ENCODE results near the gene CYLD. TPM values are rescaled to one million over a fixed set of nuclear protein-coding genes. Genes with fewer than 3 reads are reported as not detected.

Gene CYLD
- total and polyA plus RNA-seq, 4 donors: 15.3 to 90.5 (median 26.0) TPM

DNA sequence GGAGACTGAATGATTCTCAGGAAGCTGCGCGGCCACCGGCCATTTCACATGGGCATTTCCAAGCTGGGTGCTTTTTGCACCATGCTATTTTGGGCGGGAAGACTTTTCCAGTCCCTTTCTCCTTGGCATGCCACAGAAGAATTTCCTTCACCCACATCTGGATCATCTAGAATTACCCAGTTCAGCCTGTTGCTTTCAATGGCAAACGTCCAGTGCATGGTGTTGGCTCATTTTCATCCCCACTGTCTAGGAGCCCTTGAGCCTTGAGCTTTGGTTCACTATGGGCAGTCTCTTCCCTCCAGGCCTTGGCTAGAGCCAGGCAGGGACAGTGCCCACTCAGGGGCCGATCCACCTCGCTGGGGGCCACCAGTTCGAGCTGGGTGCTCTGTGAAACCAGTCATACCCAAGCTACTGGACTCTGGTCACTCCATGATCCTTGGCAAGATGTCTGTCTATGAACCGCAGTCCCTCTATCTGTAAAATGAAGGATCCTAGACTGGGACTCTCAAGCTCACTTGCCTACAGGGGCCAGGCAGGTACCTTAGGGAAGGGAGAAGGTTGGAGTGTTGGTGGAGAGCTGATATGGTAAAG is 71.1 kb downstream of the CYLD start:
- no peaks in the 10 kb centered on the region for H3K4me1 ChIP-seq (ENCODE audit: control insufficient read depth in 5 of 5, insufficient read depth in 5 of 5, low read length in 5 of 5)
- H3K27ac ChIP-seq (ENCODE audit: low read depth in 1 of 2, low read length in 1 of 2): no peak overlapping the region
- no peak for ATAC-seq (ENCODE audit: insufficient read depth, low FRiP score)
- H3K9me3 ChIP-seq (ENCODE audit: control insufficient read depth in 4 of 4, insufficient read depth in 3 of 4, low read length in 3 of 4): no peaks in the 10 kb centered on the region
- WGBS, 2 donors: 79 to 89% methylated on average over 9 of the region's 9 CpGs
- no peaks in the 10 kb centered on the region for H3K27me3 ChIP-seq (ENCODE audit: control insufficient read depth in 3 of 3, insufficient read depth in 3 of 3, low read length in 2 of 3)
- H3K9ac ChIP-seq (ENCODE audit: insufficient read depth in 1 of 2, low read length in 2 of 2): no peak overlapping the region
- no peak overlapping the region for H3K4me3 ChIP-seq
- no peak for DNase-seq
- TF ChIP-seq, protein P1, sequence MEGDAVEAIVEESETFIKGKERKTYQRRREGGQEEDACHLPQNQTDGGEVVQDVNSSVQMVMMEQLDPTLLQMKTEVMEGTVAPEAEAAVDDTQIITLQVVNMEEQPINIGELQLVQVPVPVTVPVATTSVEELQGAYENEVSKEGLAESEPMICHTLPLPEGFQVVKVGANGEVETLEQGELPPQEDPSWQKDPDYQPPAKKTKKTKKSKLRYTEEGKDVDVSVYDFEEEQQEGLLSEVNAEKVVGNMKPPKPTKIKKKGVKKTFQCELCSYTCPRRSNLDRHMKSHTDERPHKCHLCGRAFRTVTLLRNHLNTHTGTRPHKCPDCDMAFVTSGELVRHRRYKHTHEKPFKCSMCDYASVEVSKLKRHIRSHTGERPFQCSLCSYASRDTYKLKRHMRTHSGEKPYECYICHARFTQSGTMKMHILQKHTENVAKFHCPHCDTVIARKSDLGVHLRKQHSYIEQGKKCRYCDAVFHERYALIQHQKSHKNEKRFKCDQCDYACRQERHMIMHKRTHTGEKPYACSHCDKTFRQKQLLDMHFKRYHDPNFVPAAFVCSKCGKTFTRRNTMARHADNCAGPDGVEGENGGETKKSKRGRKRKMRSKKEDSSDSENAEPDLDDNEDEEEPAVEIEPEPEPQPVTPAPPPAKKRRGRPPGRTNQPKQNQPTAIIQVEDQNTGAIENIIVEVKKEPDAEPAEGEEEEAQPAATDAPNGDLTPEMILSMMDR (IDR thresholded peaks at IDR 0.05; ENCODE audit: control extremely low read depth, extremely low read depth): no peak
- no peaks in the 10 kb centered on the region for H3K36me3 ChIP-seq (ENCODE audit: control insufficient read depth in 4 of 4, insufficient read depth in 4 of 4, low read length in 4 of 4)

DNA sequence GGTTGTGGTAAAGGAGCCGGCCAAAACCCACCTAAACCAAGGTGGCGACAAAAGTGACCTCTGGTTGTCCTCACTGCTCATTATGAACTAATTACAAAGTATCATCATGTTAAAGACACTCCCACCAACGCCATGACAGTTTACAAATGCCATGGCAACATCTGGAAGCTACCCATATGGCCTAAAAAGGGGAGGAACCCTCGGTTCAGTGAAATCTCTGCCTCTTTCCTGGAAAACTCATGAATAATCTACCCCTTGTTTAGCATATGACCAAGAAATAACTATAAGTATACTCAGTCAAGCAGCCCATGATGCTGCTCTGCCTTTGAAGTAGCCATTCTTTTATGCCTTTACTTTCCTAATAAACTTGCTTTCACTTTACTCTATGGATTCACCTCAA is 72.2 kb downstream of the CYLD start:
- WGBS, 2 donors: 83 to 91% methylated on average over 4 of the region's 4 CpGs
- no peaks in the 10 kb centered on the region for H3K36me3 ChIP-seq (ENCODE audit: control insufficient read depth in 4 of 4, insufficient read depth in 4 of 4, low read length in 4 of 4)
- no peak overlapping the region for H3K27ac ChIP-seq (ENCODE audit: low read depth in 1 of 2, low read length in 1 of 2)
- no peak for ATAC-seq (ENCODE audit: insufficient read depth, low FRiP score)
- H3K9ac ChIP-seq (ENCODE audit: insufficient read depth in 1 of 2, low read length in 2 of 2): no peak overlapping the region
- no peaks in the 10 kb centered on the region for H3K27me3 ChIP-seq (ENCODE audit: control insufficient read depth in 3 of 3, insufficient read depth in 3 of 3, low read length in 2 of 3)
- no peaks in the 10 kb centered on the region for H3K4me1 ChIP-seq (ENCODE audit: control insufficient read depth in 5 of 5, insufficient read depth in 5 of 5, low read length in 5 of 5)
- H3K9me3 ChIP-seq (ENCODE audit: control insufficient read depth in 4 of 4, insufficient read depth in 3 of 4, low read length in 3 of 4): no peaks in the 10 kb centered on the region
- DNase-seq: no peak
- TF ChIP-seq, protein P1 (IDR thresholded peaks at IDR 0.05; ENCODE audit: control extremely low read depth, extremely low read depth): no peak
- H3K4me3 ChIP-seq: no peak overlapping the region

DNA sequence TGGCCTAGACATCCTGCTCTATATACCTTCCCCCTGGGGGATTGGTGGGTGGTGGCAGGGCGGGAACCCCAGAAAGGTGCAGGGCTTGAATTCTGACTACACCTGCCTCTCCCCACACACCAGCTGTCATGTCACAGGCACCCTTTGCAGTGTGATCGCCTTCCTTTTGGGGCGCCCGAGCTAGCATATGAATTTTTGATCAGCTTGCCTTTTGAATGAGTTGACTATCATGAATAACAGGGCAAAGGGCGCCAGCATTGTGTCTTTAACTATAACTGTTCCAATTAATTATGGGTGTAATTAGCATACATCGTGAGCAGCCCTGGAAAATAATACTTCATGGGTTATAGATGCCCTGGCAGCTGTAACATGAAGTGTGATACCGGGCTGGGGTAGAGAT is 72.7 kb downstream of the CYLD start:
- no peak overlapping the region for H3K9ac ChIP-seq (ENCODE audit: insufficient read depth in 1 of 2, low read length in 2 of 2)
- H3K4me1 ChIP-seq (ENCODE audit: control insufficient read depth in 5 of 5, insufficient read depth in 5 of 5, low read length in 5 of 5): no peaks in the 10 kb centered on the region
- H3K9me3 ChIP-seq (ENCODE audit: control insufficient read depth in 4 of 4, insufficient read depth in 3 of 4, low read length in 3 of 4): no peaks in the 10 kb centered on the region
- 93 to 95% methylated on average over 7 of the region's 7 CpGs for WGBS, 2 donors
- H3K4me3 ChIP-seq: no peak overlapping the region
- ATAC-seq (ENCODE audit: insufficient read depth, low FRiP score): no peak
- DNase-seq: no peak
- TF ChIP-seq, protein P1 (IDR thresholded peaks at IDR 0.05; ENCODE audit: control extremely low read depth, extremely low read depth): no peak
- H3K27me3 ChIP-seq (ENCODE audit: control insufficient read depth in 3 of 3, insufficient read depth in 3 of 3, low read length in 2 of 3): no peaks in the 10 kb centered on the region
- no peak overlapping the region for H3K27ac ChIP-seq (ENCODE audit: low read depth in 1 of 2, low read length in 1 of 2)
- H3K36me3 ChIP-seq (ENCODE audit: control insufficient read depth in 4 of 4, insufficient read depth in 4 of 4, low read length in 4 of 4): no peaks in the 10 kb centered on the region

DNA sequence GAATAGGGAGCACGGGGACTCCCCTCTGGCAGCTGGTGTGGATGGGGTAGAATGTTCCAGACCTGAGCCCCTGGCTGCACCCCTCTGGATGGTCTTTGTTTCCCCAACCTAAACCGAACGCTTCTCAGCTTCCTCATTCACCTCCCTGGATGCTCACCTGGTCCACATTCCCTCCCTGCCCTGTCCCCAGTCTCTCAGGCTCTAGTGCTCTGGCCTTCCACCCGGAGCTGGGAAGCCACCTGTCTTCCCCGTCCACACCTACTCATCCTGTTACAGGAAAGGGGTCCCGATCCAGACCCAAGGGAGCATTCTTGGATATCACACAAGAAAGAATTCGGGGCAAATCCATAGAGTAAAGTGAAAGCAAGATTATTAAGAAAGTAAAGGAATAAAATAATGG is 73.5 kb downstream of the CYLD start:
- 86 to 89% methylated on average over 7 of the region's 7 CpGs for WGBS, 2 donors

More for the DNA sequence above, 73.5 kb downstream of the CYLD start:
- H3K9ac ChIP-seq (ENCODE audit: insufficient read depth in 1 of 2, low read length in 2 of 2): no peak overlapping the region
- TF ChIP-seq, protein P1 (IDR thresholded peaks at IDR 0.05; ENCODE audit: control extremely low read depth, extremely low read depth): no peak
- H3K27me3 ChIP-seq (ENCODE audit: control insufficient read depth in 3 of 3, insufficient read depth in 3 of 3, low read length in 2 of 3): no peaks in the 10 kb centered on the region
- DNase-seq: no peak
- no peak overlapping the region for H3K27ac ChIP-seq (ENCODE audit: low read depth in 1 of 2, low read length in 1 of 2)
- ATAC-seq (ENCODE audit: insufficient read depth, low FRiP score): no peak
- H3K9me3 ChIP-seq (ENCODE audit: control insufficient read depth in 4 of 4, insufficient read depth in 3 of 4, low read length in 3 of 4): no peaks in the 10 kb centered on the region
- no peaks in the 10 kb centered on the region for H3K36me3 ChIP-seq (ENCODE audit: control insufficient read depth in 4 of 4, insufficient read depth in 4 of 4, low read length in 4 of 4)
- no peak overlapping the region for H3K4me3 ChIP-seq
- H3K4me1 ChIP-seq (ENCODE audit: control insufficient read depth in 5 of 5, insufficient read depth in 5 of 5, low read length in 5 of 5): no peaks in the 10 kb centered on the region

All from lung (tissue), 12 donors.